NCI-H1105 (cell line): ENCODE data around the gene GALE.
A peak's percentile ranks its signal among the peaks of the same experiment; 100 is the strongest.

Experiments used
- DNase-seq: peaks from one replicate; lab custom pipeline; 2025; lab: John Stamatoyannopoulos, UW

GALE gene

GRCh38 chr1:23751050-23751814, 49.3 kb downstream of the GALE start:
- DNase-seq: peak; percentile 11

- no peak for DNase-seq
Measured at GRCh38 chr1:23748016-23748415, 52.5 kb downstream of the GALE start.
